Activated CD4-positive, alpha-beta T cell treated with anti-CD3 and anti-CD28 coated beads, Interleukin-2, amount 50 U/mL, for 4 hours (primary cell): Measurements from ENCODE around the gene PHLDB1.

Experiments
- DNase-seq, 2 experiments: peaks; one replicate each; pipeline ENCODE4 v3.0.0-alpha.2; 2020

The PHLDB1 gene

DNA sequence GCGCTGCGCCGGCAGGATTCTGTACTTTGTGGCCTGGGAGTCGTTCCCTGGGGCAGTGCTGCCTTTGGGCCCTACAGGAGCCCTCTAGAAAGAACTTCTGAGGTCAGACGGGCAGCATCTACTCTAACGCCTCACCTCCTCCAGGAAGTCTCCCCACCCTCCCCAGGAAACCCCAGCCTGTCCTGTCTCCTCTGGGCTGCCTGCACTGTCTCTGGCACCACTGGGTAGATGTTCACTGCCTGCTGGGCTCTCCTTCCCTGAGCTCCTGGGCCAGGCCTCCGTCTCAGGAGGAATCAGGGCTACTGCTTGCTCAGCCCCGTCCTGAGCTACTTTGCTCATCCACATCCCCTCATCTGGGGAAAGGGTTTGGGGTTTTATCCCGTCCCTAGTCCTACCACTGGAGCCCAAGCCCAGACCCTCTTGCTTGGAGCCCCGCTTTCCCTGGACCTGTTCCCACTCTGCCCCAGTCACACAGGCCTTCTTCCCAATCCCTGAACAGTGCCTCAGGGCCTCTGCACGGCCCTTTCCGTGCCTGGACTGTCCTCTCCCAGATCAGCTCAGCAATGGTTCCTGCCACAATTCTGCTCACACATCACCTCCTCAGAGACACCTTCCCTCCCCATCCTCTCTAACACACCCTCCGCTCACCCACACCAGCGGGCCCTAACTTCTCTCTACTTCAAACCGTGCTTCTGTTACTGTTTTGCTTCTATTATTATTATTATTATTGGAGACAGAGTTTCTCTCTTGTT, 83.3 kb downstream of the PHLDB1 start:
- no peak for DNase-seq

DNA sequence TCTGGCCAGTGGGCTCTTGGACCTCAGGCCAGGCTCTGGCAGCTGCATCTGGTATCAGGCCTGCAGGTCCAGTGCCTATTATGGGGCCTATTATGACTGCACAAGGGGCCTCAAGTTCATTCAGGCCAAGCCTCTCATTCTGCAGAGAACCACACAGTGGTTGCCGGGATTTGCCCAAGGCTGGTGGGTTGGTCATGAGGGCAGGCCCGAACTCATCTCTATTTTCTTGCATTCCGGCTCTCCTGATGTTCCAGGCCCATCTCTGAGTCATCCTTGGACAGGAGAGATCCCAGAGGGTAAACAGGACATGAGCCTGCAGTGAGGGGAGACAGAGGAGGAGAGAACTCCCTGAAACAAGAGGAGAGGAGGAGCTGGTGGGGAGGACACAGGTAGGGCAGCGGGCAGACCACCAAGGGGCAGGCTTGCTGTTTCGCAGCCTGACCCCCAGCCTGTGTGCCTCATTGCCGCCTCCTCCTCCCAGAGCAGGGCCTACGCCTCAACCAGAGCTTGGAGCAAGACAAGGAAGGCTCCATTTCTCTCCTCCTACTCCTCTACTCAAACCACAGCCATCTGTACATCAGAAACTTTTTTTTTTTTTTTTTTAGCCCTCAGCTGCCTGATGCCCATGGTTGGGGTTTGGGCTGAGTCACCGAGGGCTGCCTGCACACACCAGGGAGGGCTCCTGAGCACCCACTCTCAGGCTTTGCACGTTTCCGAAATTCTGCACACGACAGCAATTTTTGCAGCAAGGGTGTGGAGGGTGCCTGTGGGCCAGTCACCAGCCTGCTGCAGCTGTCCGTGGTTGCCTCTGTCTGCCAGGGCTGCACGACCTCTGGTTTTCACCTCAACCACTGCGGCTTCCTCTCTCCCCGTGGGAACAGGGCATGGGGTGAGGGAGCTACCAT, 84.8 kb downstream of the PHLDB1 start:
- DNase-seq = peak; percentile 62 to 66

DNA sequence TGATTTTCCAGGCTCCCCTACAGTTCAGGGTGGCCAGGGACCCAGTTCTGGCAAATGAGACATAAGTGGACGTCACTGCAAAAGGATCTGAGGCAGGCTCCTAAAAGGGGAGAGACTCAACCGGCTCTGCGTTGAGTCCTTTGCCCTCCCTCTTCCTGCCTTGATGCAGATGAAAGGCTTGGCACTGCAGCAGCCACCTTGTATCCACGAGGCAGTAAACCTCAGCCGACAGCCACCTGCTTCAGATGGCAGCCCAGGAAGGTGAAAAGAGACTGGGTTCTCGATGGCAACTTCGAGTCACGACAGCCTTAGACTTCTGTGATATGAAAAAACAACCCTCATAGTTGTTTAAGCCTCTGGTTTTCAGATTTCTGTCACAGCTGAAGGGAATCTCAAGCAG, 86.8 kb downstream of the PHLDB1 start:
- no peak for DNase-seq

DNA sequence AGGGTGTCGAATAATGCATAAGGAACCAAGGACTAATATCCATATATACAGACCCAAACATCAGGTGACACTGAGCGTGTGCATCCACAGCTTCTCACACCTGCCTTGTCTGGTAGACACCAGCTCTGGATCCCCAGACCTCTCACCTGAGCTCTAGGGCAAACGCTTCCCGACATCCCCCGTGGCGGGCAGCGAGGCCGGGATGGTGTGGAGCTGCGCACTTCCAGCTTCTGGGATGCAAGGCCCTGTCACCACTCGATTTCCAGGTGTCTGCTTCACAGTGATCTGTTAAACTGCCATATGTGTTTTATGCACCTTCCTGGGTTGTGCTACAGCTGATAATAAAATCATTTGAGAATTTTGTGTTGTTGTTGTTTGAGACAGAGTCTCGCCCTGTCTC, 87.4 kb downstream of the PHLDB1 start:
- no peak for DNase-seq

DNA sequence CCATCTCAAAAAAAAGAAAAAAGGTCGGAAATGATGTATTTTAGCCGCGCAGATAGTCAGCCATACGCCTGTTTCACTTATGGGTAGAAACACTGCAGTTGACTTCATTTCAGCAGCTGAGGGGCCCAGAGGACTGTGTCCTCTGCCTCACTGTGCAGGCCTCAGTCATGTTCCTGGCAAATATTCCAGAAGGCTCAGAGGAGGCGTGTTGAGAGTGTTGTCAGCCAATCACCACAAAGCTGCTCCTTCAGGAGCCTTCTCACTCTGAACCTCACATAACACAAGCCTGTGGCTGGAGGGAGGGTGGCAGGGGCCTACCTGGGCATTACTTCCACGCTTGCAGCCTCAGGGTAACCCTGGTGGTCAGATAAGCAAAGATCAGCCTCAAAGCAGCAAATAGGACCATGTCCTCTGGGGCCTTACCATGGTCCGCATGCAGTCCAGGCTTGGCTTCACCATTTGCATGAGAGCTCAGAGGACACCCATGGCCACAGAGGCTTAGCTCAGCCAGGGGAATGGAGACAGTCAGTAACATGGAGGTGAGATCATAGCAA, 89.3 kb downstream of the PHLDB1 start:
- DNase-seq = no peak

DNA sequence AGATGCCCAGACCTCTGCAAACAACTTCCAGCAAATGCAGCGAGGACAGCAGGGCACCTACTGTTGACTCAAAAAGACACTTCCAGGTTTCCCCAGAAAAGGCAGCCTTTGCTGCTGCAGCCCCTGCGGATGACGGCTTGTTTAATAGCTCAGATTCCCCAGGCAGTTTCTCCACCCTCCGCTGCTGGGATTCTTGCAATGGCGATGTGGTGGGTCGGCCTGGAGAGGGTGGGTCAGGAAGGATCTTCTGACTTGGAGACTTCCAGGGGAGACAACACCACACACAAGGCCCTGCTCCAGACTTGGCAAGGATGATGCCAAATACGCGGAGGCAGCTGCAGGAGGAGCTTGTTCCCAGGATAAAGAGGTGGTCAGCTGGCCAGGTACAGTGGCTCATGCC, 89.9 kb downstream of the PHLDB1 start:
- DNase-seq = no peak

DNA sequence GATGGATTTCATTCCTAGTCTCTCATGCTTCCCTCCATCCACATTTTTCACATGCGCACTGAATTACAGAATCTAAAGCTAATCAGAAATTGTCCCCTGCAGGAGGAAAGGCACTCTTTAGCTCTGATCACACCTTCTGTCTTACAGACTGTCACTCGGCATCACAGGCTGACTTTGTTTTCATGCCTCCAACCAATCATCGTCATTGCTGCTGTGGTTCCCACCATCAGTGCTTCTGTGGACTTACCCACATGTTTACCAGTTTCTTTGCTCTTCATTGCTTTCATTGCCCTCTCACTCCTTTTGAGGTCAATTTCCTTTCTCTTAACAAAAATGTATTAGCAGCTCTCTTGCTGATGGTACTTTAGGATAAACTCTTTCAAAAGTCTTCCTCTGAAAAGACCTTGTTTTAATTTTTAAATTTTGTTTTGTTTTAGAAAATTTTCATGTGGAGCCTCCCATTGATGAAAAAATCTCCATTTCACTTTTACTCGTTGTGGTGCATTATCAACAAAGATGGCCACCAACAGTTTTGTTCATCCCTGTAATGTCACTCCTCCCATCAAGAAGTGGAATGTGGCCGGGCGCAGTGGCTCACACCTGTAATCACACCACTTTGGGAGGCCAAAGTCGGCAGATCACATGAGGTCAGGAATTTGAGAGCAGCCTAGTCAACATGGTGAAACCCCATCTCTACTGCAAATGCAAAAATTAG, 92.2 kb downstream of the PHLDB1 start:
- DNase-seq = peak; percentile 24 to 28

DNA sequence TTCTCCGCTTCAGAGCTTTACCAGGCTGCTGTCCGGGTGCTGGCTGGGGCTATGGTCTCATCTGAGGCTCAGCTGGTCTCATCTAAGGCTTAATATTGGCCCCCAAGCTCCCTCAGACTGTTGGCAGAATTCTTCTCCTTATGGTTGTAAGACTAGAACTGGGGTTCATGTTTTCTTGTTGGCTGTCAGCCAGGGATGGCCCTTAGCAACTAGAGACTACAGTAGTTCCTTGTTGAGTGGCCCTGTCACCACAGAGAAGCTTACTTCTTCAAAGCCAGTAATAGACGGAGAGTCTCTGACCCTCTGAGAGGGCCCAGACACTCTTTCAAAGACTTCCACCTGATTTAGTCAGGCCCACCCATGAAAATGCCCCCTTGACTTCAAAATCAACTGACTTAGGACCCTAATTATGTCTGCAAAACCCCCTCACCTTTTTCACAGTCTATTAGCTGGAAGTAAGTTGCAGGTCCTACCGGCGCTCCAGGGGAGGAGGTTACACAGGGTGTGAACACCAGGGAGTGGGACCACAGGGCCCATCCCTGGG, 96.2 kb downstream of the PHLDB1 start:
- DNase-seq = no peak

DNA sequence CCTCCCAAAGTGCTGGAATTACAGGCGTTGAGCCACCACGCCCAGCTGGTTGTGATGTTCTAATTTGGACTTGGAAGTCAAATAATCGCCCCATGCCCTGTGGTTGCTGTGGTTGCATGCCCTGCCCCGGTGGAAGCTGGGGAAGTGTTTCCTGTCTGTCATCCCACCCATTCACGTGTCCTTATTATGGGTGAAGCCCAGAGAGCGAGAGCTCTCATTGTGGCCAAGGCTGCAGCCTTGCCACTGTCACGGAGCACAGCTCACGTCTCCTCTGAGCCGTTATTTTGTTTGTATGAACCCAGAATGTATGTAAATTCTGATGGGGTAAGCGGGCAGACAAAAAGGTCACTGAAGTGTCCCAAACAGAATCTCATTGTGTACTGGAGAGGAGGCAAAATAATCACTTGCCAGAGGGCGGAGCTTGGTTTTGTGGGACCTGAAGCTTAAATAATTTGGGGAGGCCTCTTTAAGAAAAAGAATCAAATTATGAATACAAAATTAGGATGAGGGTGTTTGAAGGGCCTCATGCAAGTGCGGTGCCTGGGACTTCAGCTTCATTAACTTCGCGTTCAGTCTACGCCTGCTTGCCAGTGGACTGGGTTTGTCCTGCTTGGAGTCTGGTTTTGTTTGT, 97.8 kb downstream of the PHLDB1 start:
- DNase-seq = no peak

DNA sequence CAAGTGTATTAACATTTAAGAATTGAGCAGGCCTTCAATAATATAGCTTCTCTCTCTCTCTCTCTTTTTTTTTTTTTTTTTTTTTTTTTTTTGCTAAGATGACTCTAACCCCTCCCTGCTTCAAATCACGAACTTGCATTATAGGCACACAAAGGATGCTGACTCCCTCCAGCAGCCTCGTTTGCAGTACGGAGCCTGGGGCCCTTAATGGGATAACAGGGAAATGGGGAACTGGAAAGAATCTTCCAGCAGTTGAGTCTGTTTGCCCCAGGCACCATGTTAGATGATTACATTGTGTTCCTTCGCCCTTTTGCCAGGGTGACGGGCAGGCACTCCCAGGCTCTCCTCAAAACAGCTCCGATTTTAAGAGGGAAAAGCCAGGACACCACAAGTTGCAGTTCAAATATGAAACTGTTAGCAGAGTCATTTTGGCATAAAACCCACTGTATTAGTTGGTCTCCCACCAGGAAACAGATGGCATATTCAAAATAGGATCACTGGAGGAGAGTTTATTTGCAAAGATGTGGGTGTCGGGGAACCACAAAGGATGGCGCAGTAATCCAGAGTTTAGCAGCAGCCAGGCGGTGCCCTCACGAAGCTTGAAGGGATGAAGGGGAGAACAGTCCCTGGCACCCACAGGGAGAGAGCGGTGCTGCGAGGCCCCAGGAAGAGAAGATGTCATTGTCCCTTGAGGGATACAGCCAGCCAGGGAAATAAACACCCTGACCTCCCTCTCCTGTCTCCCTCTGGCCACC, 98.6 kb downstream of the PHLDB1 start:
- no peak for DNase-seq

DNA sequence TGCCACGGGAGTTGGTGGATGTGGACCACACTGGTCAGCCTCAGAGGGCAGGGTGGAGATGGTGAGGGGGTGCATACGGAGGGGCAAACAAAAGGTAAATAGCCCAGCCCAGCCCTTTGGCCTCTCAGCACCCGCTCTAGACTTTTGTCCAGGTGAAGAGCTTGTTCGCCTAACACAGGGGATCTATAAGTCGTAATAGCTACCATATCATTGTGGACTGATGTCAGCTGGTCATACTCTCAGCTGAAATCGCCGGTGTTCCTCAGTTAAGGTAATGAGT, 99.1 kb downstream of the PHLDB1 start:
- no peak for DNase-seq
